Stimulated activated CD4-positive, alpha-beta T cell treated with anti-CD3 and anti-CD28 coated beads, TNF-alpha, amount 100 ng/mL, for 48 hours (primary cell): Measurements from ENCODE around the gene CABP5.
A peak's percentile ranks its signal among the peaks of the same experiment; 100 is the strongest.

Experiments
- DNase-seq, 3 donors: peaks; one replicate each; pipeline ENCODE4 v3.0.0-alpha.2; 2020; ENCODE audit warnings: low read depth in 3 of 3

Gene CABP5

DNA sequence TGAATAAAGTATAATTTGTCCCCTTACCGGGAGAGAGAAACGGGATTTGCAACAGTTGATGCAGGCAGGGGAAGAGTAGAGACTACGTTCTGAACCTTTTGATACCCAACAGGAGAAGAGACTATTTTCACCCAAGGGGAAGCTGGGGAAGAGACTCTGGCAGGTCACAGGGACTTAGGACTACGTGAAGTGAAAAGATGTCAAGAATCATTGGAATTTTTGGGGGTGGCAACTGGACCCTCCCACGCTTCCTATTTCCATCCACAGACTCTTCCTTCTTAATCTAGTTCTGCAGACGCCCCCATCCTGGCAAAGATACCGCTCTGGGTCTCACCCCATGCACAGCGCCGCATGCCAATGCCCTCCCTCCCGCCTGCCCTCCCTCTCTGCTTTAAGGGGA is 13.8 kb downstream of the CABP5 start:
- DNase-seq = no peak

DNA sequence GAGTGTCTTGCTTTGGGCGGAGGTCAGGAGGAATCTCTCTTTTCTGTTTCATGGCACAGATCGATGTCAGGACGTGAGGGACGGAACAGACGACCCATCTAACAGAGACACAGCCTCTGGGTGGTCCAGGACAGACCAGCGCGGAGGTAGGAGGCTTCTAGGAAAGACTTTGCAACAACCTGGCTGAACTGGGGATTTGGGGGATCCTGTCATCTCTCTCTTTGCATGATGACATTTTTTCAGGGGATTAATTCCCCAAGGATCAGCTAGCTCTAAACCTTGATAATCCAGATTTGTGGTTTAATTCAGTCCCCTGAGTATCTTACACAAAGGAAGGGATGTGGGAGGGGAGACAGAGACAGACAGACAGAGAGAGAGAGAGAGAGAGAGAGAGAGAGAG is 14.4 kb downstream of the CABP5 start:
- no peak for DNase-seq

DNA sequence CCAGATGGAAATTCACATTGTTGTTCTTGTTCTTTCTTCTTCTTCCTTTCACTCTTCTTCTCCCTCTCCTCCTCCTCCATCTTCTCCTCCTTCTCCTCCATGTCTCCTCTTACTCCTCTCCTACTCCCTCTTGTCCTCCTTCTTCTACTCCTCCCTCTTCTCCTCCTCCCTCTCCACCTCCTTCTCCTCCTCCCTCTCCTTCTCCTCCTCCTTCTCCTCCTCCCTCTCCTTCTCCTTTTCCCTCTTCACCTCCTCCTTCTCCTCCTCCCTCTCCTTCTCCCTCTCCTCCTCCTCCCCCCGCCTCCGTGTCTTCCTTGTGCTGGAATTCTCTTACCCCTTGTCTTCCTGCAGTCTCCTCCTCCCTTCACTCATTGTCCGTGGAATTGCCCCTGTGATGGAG is 18.4 kb downstream of the CABP5 start:
- no peak for DNase-seq

DNA sequence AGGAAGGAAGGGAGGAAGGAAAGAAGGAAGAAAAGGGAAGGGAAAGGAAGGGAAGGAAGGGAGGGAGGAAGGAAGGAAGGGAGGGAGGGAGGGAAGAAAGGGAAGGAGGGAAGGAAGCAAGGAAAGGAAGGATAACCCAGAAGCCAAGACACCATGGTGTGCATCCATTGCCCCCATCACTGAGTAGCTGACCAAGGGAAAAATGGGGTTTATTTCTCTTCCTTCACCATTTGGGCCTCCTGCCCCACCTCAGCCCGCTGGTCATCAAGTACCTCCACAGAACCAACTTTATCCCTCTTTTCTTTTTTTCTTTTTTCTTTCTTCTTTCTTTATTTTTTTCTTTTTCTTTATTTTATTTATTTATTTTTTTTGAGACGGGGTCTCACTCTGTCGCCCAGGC is 20.4 kb downstream of the CABP5 start:
- no peak for DNase-seq

DNA sequence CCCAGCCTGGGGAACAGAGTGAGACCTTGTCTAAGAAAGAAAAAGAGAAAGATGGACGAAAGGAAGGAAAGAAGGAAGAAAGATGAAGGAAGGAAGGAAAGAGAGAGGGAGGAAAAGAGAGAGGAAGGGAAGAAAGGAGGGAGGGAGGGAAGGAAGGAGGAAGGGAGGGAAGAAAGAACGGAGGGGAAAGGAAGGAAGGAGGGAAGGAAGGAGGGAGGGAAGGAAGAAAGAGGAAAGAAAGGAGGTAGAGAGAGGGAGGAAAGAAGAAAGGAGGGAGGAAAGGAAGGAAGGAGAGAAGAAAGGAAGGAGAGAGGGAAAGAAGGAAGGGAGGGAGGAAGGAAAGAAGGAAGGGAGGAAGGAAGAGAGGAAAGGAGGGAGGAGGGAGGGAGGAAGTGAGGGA is 20.9 kb downstream of the CABP5 start:
- no peak for DNase-seq

DNA sequence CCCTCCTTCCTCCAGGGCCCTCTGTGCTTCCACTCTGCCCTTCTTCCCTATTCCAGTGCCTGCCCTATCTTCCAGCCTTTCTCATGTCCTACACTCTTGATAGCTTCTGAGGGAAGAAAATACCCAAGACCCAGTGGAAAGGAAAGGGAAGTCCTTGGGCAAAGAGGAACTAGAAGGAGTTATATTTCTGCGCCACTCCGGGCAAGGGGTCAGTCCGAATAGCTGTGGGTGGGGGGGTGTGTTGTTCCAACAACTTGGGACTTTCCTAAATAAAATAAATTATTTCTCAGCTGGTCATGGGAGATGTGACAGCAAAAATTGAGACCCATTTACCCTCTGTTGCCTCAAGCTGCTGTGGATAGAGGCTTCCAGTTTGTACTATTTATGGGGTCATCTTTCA is 23.2 kb downstream of the CABP5 start:
- no peak for DNase-seq

DNA sequence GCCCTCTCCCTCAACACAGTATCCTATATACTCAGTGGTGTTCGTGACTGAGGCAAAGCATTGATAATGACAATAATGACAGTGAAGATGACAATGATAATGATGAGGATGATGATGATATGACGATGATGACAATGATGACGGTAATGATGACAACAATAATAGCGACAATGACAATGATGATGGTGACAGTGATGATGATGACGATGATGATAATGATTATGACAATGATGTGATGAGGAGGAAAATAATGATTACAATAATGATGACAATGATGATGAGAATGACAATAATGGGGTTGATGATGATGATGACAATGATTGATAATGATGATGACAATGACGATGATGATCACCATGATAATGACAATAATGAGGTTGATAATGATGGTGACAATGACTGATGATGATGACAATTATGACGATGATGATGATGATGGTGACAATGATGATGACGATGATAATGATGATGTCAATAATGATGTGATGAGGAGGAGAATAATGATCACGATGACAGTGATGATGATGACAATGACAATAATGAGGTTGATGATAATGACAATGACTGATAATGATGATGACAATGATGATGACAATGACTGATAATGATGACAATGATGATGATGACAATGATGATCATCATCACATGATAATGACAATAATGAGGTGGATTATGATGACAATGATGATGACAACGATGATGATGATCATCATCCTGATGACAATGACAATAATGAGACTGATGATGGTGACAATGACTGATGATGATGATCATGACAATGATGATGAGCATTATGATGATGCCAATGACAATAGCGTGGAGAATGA is 32.7 kb downstream of the CABP5 start:
- no peak for DNase-seq

DNA sequence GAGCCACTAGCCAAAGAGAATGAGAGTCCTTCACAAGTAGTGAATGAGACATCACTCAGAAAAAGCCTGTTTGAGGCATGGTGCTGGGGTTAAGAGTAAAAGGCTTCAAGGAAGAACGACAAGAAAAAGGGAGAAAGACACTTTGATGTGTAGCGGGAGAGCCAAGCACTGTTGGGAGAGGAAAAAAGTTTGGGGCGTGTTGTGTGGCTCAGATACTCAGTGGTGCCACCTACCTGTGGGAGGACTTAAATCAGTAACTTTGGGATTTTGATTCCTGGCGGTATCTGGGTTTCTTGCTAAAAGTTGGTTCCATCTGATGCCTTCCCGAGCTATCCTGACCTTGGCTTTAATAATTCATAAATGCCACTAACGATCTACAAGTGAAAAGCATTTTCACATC is 37.1 kb downstream of the CABP5 start:
- peak in 1 of 3 donors; percentile 1 for DNase-seq

DNA sequence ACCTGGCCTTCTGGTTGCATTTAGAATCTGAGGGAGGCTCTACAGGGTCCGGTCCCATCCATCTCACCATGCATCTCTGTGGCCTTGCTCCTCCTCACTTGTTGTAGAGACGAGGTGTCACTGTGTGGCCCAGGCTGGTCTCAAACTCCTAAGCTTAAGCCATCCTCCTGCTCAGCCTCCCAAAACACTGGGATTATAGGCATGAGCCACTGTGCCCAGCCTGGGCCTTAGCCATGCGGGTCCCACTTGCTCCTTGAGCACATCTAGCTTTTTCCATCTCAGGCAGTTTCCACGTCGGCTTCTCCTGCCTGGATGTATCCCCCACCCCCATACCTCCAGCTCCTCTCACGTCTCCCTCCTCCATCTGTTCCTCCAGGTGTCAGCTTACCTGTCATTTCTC is 39.6 kb downstream of the CABP5 start:
- no peak for DNase-seq

DNA sequence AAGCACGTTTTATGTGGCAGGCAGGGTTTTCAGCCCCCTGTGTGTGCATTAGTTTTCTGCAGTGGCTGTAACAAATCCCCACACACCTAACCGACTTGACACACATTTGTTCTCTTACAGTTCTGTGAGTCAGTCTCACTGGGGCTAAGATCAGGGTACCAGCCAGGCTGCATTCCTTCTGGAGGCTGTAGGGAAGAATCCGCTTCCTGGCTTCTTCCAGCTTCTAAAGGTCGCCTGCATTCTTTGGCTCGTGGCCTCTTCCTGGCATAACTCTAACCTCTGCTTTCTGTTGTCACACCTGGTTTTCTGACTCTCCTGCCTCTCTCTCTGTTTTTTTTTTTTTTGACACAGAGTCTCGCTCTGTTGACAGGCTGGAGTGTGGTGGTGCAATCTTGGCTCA is 43.0 kb downstream of the CABP5 start:
- DNase-seq = no peak

DNA sequence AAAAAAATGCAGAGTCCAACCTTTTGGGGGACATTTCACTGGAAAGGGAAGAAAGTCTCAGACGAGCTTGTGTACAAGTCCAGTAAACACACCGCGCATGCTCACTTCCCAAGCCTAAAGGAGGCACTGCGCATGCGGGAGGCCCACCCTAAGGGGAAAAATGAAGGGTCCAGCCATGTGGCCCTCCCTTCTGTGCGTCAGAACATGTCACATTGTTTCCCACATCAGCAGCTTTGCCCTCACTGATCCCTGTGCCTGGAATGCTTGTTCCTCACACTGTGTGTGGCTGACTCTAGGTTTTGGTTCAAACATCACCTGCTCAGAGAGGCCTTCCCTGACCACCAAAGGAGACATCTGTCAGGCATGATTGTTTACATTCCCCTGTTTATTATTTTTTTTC is 45.1 kb downstream of the CABP5 start:
- no peak for DNase-seq

DNA sequence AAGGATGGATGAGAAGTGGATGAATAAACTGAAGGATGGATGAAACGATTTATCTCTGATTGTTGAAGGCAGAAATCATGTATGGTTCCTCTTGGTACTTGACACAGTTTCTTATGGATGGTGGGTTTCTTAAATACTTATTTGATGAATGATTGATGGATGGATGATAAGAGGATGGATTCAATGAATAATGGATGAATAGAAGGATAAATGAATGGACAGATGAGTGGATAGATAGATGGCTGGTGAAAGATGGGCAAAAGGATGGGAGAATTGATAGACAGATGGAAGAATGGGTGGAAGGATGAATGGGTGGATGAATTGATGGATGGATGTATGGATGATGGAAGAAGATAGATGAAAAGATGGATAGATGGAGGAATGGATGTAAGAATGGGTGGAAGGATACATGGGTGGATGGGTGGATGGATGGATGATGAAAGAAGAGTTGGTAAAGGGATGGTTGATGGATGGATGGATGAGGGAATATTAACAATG is 47.6 kb downstream of the CABP5 start:
- no peak for DNase-seq

DNA sequence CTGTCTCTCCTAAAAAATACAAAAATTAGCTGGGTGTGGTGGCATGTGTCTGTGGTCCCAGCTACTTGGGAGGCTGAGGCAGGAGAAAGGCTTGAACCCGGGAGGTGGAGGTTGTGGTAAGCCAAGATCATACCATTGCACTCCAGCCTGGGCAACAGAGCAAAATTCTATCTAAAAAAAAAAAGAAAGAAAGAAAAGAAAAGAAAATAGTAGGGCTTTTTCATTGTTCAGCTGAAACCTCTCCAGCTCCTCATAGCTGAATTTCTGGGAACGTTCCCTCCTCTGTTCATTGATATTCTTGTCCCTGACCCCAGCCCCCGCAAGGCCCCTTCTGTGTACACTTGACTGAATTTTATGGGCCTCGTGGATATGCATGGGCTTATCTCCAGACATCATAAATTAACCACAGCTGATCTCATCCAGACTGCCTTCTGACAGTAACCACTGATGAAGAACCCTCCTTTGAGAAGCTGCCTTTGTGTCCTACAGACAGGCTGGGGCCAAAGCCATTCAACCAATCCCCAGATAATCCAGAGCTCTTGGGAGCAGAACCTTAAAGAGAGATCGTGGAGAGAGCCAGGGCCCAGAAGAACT is 49.6 kb downstream of the CABP5 start, which contains the start of gene ELSPBP1:
TSS of gene ELSPBP1 (plus strand) at position 424 of the 594 bp plus-strand sequence. CDS start 14,036 bp downstream, outside the sequence.
- no peak for DNase-seq

DNA sequence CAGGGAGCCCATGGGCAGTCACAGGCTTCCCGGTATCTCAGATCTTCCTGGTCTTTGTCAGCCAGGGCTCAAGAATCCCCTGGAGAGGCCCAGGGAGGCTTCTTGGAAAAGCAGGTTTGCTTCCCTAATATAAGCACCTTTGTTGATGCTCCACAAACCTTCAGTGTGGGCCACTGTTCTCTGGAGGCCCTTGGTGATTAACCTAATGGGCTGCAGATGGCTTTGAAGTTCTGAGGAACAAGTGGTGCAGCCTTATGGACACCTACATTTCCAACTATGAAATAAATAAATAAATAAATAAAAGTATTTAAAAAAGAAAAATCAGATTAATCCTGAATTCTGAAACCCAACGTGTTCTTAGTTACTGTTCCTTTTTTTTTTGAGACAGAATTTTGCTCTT is 51.8 kb downstream of the CABP5 start, which contains the start of gene BSPH1:
TSS of gene BSPH1 (minus strand) at position 101 of the 400 bp plus-strand sequence. CDS start at position 12, 89 bp downstream.
- no peak for DNase-seq

DNA sequence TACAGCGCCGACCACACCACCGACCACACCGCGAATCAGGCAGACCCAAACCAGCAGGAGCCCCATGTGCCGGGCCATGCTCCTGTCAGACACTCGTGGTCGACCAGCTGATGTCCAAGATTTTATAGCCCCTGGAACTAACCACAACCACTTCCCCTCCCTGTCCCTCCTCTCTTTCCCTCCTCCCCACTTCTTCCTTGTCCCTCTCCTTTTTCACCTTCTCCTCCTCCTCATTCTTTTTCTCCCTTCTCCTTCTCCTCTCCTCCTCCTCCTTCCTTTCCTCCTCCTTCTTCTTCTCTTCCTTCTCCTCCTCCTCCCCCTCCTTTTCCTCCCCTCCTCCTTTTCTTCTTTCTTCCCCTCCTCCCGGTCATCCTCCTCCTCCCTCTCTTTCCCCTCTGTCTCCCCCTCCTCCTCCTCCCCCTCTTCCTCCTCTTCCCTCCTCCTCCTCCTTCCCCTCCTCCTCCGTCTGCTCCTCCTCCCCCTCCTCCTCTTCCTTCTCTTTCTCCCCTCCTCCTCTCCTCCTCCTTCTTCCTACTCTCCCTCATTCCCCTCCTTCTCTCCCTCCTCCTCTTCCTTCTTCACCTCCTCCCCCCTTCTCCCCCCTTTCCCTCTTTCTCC is 52.6 kb downstream of the CABP5 start:
- DNase-seq = no peak
